Caki2 (cell line): ENCODE data around the gene G0S2. TPM values are rescaled to one million over a fixed set of nuclear protein-coding genes. Genes with fewer than 3 reads are reported as not detected.

Experiments used
- DNase-seq: peaks from one replicate; pipeline ENCODE4 v3.0.0-alpha.2; 2015; ENCODE audit warnings: low read depth
- in situ Hi-C: cut with HindIII; loops from 2 replicates; pipeline ENCODE4 v1.10.0; 2016; ENCODE audit warnings: low sequenced_read_pairs, low pct_unique_long_range_greater_than_20kb, mixed read lengths
- total RNA-seq: library from RNA; depleted of rRNA; stranded (reverse); fragments of >200 nt; shearing (Covaris generic); gene quantifications from 2 replicates; pipeline ENCODE4 v1.2.3, GENCODE V29; 2014; ENCODE audit warnings: low replicate concordance

The G0S2 gene
- total RNA-seq, 1 experiment from 2014 or later: 8.1 TPM

DNA sequence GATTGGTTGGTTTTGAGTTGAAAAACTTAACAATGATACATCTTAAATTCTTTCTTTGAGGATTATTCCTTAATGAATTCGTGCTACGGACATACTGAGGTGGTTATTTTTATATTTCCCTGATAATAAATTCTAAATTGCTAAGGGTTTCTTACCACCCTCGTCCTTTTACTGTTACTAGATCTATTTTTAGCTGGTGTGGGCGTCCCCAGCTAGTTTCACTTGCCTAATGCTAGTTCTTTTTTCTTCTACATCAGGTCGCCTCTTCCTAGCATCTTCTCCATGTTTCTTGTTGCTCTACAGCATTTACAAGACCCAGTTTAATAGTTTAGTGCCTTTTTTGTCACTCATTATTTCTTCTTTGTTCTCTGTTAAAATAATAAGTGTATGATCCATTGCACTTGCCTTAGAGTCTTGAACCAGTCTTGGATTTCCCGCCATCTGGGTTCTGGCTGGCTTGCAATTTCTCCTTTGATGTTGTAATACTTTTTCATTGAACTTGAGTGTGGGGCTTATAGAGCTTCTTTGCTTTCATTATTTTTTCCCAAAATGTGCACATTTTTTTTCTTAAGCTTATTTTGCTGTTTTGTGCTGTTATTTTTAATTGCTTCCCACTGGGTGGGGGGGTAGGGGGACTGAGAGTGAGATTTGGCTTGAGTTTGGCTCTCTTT lies 28.8 kb downstream of the G0S2 start:
- DNase-seq: no peak
- in situ Hi-C loops: no loop called here

DNA sequence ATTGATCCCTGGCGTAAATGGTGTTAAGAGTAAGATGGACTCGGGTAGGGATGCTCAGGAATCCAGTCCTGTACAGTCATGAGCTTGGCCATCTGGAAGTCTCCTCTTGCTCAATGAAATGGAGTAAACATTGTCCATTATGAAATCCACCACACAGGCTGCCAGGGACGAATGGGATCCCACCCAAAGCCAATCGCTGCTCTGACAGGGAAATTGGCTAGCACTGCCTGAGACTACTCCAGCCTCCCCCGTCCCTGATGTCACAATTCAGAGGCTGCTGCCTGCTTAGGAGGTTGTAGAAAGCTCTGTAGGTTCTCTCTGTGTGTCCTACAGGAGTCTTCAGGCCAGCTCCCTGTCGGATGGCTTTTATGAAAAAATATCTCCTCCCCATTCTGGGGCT lies 29.4 kb downstream of the G0S2 start, which contains the start of gene HSD11B1:
TSS of gene HSD11B1 (plus strand) at position 263 of the 400 bp plus-strand sequence. CDS start at position 360, 97 bp downstream.
- no peak for DNase-seq
- in situ Hi-C loops: no loop called here

DNA sequence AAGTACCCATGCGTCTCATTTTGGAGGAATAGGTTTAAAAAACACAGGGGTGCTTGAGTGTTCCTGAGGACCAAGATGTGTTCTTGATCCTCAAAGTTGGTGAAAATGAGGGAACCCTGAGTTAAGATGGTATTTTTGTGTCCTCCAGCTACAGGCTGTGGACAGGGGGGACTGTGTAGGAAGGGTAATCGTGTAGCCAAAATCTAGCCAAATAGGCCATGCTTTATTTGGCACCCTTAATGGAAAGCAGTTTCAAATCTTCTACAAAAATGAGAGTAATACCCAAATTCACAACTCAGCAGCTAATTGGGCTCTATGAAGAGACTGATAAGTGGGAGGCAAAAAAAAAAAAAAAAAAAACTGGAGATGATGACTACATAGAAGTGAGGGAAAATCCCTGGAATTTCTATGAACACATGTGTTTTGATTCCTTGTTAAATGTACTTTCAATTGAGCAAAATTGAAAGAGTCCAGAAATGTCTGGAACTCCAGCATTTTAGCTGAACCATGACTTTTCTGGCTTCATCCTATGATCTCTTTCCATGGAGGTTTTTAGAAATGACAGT lies 29.9 kb downstream of the G0S2 start:
- in situ Hi-C loops: no loop called here
- no peak for DNase-seq

DNA sequence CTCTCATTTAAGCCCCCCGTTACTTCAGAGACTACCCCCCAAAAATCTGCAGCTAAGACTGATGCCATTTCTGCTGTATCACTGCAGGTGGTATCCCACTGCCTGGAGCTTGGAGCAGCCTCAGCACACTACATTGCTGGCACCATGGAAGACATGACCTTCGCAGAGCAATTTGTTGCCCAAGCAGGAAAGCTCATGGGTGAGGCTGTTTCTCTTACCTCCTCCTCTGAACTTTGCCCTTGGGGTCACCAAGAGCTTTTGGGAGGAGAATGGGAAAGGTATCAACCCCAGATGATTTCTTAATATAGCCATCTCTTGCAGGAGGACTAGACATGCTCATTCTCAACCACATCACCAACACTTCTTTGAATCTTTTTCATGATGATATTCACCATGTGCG lies 31.4 kb downstream of the G0S2 start:
- in situ Hi-C loops: no loop called here
- DNase-seq: no peak

DNA sequence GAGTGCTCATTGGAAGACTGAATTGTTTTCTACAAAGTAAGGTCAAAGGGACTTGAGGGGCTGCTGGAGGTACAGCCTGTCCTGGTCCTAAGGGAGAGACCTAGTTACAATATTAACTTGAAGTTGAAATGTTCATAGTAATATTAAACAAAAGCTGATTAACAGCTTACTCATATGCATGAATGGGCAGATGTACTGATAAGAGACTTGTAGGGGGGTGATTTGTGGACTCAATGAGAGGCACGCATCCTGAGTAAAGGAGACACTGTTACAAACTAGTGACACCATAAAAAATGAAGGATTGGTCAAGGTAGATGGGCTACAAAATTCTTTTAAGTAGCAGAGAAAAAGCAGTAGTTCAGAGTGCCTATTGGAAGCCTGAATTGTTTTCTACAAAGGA lies 32.1 kb downstream of the G0S2 start:
- in situ Hi-C loops: no loop called here
- no peak for DNase-seq

DNA sequence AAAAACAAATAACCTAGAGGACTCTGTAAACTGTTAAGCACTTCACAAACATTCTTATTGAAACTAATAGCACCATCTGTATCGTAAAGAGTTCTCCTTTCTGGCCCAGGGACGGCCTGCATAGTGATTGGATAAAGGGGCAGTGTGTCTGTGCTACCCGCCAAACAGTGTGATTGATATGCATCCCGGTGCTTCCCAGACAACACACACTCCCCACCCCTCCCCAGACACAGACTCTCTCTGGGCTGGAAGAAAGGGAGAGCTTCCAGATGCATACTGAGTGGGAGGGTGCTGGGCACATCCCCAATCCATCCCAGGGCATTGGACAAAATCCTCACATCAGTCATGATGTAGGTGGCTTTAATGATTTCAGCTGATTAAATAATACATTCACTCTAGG lies 33.1 kb downstream of the G0S2 start:
- in situ Hi-C loops: no loop called here

DNA sequence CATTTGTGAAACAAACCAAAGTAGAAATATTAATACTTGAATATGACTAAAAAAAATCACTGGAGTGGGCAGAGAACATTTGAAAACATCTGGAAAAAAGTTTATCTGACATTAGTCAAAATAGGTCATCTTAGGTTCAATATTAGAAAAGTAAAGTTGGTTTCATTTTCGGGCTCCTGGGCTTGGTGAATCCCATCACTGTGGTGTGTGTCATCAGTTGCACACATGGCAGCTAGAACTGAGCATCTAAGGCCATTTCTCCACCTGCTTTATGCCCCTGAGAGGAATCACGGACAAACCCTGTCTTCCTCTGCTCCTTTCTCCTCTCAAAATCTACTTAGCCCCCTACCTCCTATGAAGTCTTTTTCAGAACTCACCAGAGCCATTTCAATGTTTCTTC lies 34.9 kb downstream of the G0S2 start:
- DNase-seq: no peak
- in situ Hi-C loops: no loop called here

More for the DNA sequence above, 33.1 kb downstream of the G0S2 start:
- DNase-seq: no peak

DNA sequence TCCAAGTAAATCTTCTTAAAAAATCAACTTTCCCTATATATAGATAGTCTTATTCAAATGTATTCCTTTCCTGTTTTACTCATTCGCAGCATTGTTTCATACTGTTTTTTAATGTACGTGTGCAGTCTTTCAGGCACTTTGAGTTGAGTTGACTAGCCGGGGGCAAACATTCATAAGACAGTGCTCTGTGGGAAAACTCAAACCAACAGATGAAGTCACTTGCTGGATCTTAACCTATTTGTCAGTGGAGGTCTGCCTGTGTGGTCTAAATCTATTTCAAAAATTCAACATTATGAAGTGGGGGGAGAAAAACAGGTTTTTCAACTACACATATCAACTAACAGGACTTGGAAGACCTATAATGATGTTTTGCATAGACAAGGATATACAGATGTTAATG lies 35.6 kb downstream of the G0S2 start:
- no peak for DNase-seq
- in situ Hi-C loops: no loop called here

DNA sequence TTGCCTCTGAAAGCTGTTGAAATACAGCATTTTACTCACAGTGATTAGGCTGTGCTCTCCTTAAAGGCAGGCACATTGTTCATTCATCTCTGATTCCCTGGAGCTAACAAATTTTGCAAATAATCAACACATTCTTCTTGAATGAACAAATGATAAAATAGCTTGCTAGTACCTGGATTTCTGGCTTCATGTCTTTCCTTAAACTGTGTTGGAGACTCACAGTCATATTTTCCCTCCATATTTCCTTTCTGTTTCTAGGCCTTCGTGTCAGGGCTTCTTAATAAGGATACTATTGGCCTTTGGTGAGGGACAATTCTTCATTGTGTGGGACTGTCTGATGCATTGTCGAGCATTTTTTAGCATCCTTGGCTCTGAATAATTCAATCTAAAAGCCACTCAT lies 39.1 kb downstream of the G0S2 start:
- no peak for DNase-seq
- in situ Hi-C loops: no loop called here

DNA sequence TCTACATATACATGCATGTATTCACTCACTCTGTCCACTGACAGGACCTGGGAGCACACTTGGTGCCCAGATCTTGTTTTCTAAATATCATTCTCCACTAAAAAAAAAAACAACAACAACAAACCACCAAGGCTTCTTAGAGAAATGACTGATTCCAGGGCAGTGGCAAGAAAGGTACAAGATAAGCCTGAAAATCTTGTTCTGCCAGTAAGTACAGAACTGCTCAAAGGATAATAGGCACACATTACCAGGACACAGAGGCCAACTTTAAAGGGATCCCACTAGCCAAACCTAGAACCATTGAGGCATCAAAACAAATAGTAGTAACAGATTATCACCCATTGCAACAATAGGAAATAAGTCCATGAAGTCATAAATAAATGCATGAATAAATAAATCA lies 40.1 kb downstream of the G0S2 start:
- in situ Hi-C loops: no loop called here

DNA sequence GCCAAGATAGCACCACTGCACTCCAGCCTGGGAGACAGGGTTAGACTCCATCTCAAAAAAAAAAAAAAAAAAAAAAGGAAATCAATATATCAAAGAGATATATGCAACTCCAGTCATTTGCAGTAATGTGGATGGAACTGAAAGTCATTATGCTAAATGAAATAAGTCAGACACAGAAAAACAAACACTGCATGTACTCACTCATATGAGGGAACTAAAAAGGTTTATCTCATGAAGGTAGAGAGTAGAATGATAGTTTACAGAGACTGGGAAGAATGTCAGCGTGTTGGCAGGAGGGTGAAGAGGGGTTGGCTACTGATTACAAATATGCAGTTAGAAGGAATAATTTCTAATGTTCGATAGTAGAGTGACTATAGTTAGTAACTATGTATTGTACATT lies 42.6 kb downstream of the G0S2 start:
- no peak for DNase-seq
- in situ Hi-C loops: no loop called here

More for the DNA sequence above, 40.1 kb downstream of the G0S2 start:
- DNase-seq: no peak

DNA sequence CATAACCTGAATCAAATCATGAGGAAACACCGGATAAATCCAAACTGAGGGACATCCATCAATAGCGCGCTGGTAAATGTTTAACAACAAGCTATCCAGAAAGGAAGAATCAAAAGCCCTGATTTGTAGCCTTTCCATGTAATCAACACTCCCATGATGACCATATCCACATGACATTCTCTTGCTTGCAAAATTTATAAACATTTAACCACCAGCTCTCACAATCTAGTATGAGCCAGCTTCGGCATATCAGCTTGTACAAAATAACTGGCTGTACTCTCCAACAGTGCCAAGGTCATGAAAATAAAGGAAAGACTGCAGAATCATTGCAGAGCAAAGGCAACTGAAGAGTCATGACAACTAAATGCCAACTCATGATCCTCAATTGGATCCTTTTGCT lies 45.1 kb downstream of the G0S2 start:
- no peak for DNase-seq
- in situ Hi-C loops: no loop called here

DNA sequence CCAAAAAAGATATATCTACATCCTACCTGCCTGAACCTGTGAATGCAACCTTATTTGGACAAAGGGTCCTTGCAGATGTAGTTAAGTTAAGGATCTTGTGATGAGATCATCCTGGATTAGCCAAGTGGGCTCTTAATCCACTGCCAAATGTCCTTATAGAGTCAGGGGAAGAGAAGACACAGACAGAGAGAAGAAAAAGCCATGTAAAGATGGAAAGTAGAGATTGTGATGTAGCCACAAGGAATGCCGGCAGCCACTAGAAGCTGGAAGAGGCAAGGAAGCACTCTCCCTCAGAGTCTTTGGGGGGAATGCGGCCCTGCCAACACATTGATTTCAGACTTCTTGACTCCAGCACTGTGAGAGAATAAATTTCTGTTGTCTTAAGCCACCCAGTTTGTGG lies 45.6 kb downstream of the G0S2 start:
- DNase-seq: no peak
- in situ Hi-C loops: no loop called here

DNA sequence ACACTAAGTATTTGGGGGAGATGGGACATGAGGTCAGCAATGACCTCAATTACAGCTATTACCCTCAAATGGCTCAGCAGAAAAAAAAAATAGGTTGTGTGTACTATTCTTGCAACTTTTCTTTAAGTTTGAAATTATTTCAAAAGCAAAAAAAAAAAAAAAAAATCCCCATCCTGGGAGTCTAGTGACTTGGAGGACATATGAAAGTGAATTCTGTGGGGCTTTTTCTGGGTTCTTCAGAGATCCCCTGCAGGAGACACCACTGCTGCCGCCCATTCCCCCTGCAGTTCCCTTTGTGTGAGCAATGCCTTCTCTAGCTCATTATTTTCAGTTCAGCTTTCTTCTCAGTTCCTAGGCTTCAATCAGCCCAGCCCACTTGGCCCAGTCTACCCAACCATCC lies 46.1 kb downstream of the G0S2 start:
- in situ Hi-C loops: no loop called here
- no peak for DNase-seq

DNA sequence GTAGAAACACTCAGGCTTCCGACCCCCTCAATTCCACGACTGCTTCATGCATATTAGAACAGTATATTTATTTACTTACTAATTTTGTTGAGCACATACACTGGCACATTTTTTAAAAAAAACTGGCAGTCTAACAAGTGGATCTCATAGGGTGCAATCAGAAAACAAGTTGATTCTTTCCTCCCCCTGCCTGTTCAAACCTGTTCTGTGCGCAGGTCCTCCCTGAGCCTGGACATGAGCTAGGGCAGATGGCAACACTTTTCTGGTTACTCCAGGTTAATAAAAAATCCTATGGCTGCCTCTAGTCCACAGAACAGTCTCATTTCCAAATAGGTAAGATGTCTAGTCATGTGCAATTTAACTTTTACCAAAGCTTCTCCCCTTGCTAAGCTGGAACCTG lies 48.1 kb downstream of the G0S2 start:
- DNase-seq: no peak
- in situ Hi-C loops: no loop called here

DNA sequence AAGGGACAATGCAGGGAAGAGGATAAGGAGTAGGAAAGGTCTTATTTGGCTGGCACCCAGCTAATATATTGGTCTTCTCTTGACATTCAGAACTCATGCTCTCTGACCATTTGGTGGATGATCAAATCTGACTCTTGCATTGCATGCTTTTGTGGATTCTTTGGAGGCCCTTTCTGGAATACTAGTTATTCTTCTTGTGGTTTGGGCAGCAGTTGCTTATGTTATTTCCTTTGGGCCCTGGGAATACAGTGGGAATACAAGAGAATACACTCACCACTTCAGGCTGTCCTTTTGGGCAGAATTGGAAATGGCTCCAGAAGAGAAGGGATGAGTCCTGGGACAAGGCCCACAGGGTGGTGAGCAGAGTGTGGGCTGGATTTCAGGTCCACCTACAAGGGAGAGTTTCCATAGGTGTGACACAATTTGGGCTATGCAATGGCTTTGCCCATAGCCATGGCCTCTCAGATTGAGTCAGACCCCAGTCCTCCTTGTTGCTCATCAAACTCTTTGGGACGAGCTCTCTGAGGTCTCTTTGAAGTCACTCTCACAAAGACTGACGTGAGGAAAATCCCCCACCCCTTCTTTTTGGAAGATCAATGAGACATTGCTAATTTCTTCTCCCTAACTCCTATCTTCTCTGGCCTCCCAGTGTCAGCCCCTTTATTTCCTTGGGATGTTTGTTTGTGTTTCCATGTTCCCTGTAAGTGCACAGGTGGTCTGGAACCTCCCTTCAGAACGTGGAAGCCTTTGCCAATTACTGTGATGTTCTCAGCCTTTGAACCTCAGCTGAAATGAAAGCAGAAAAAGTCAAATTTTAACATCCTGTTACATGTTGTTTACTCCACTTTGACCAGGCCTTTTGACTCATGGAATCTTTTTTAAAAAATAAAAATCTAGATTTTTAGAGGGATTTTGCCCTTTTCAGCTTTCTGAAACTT lies 48.8 kb downstream of the G0S2 start:
- in situ Hi-C loops: no loop called here
- DNase-seq: no peak
